Karpas-422 (cell line): ENCODE results near the gene LHX4. TPM values are rescaled to one million over a fixed set of nuclear protein-coding genes. Genes with fewer than 3 reads are reported as not detected.
"Not testable (repeated sequence)": the region's sequence is repeated elsewhere in the genome, so short reads cannot be mapped to it uniquely, and the experiment has no call there.

Experiments
- DNase-seq: peaks from one replicate; pipeline ENCODE4 v3.0.0-alpha.2; 2015
- H2AFZ ChIP-seq: fragments of 200-600 bp; sonication (generic); 2 replicates; pipeline ENCODE4 v1.6.1; 2014; ENCODE audit warnings: antibody characterized with exemption, low read length, mixed read lengths
- H3K27ac ChIP-seq: fragments of 200-600 bp; sonication (generic); 2 replicates; pipeline ENCODE4 v1.5.1; 2014; ENCODE audit warnings: mild to moderate bottlenecking, low read length, moderate library complexity
- H3K27me3 ChIP-seq: fragments of 200-600 bp; sonication (generic); 2 replicates; pipeline ENCODE4 v1.6.1; 2014; ENCODE audit warnings: low read length, mixed read lengths
- H3K36me3 ChIP-seq: fragments of 200-600 bp; sonication (generic); 2 replicates; pipeline ENCODE4 v1.6.1; 2014; ENCODE audit warnings: low read length, mixed read lengths; ENCODE audit not compliant: insufficient read depth
- H3K4me1 ChIP-seq: fragments of 200-600 bp; sonication (generic); 2 replicates; pipeline ENCODE4 v1.6.1; 2014; ENCODE audit warnings: mild to moderate bottlenecking, low read length, mixed read lengths
- H3K4me2 ChIP-seq: fragments of 200-600 bp; sonication (generic); 2 replicates; pipeline ENCODE4 v1.6.1; 2014; ENCODE audit warnings: low read length, low read depth, mild to moderate bottlenecking; ENCODE audit not compliant: poor library complexity, severe bottlenecking
- H3K4me3 ChIP-seq: fragments of 200-600 bp; sonication (generic); 2 replicates; pipeline ENCODE4 v1.5.1; 2014; ENCODE audit warnings: mild to moderate bottlenecking, antibody characterized with exemption, low read length, mixed read lengths
- H3K79me2 ChIP-seq: fragments of 200-600 bp; sonication (generic); 2 replicates; pipeline ENCODE4 v1.6.1; 2014; ENCODE audit warnings: mild to moderate bottlenecking, low read length, mixed read lengths
- H3K9ac ChIP-seq: fragments of 200-600 bp; sonication (generic); 2 replicates; pipeline ENCODE4 v1.6.0; 2014; ENCODE audit warnings: low read length
- H3K9me2 ChIP-seq: fragments of 200-600 bp; sonication (generic), shearing (Covaris generic); replicated peaks from 2 replicates; pipeline ENCODE4 v1.6.0; 2014; ENCODE audit warnings: mild to moderate bottlenecking, low read length, moderate library complexity; ENCODE audit not compliant: insufficient read depth
- H3K9me3 ChIP-seq: fragments of 300-700, 200-600 bp; sonication (generic); 2 replicates; pipeline ENCODE4 v1.6.1; 2014; ENCODE audit warnings: low read length, mixed read lengths
- H4K20me1 ChIP-seq: fragments of 200-600 bp; sonication (generic); 2 replicates; pipeline ENCODE4 v1.6.1; 2014; ENCODE audit warnings: mild to moderate bottlenecking, antibody characterized with exemption, low read length, low read depth; ENCODE audit not compliant: insufficient read depth
- total RNA-seq: library from RNA; depleted of rRNA; stranded (reverse); fragments of >200 nt; shearing (Covaris generic); gene quantifications from 2 replicates; pipeline ENCODE4 v1.2.3, GENCODE V29; 2014; ENCODE audit warnings: low replicate concordance

LHX4 gene
- total RNA-seq, 1 experiment from 2014 or later = not detected

- no peak overlapping the region for H3K9ac ChIP-seq
- H3K4me1 ChIP-seq = no peaks in the 10 kb centered on the region
- no peaks in the 10 kb centered on the region for H3K9me3 ChIP-seq
- H3K9me2 ChIP-seq = no peaks in the 10 kb centered on the region
- DNase-seq = no peak
- no peak overlapping the region for H3K4me2 ChIP-seq
- no peak overlapping the region for H2AFZ ChIP-seq
- no peaks in the 10 kb centered on the region for H4K20me1 ChIP-seq
- no peak overlapping the region for H3K4me3 ChIP-seq
- no peaks in the 10 kb centered on the region for H3K79me2 ChIP-seq
- no peaks in the 10 kb centered on the region for H3K27me3 ChIP-seq
- H3K27ac ChIP-seq = no peak overlapping the region
- H3K36me3 ChIP-seq = no peaks in the 10 kb centered on the region
These were observed 31.0 kb upstream of the LHX4 start for GRCh38 chr1:180199018-180199417.

- no peaks in the 10 kb centered on the region for H4K20me1 ChIP-seq
- H2AFZ ChIP-seq = no peak overlapping the region
- no peaks in the 10 kb centered on the region for H3K27me3 ChIP-seq
- H3K9ac ChIP-seq = no peak overlapping the region
- H3K4me1 ChIP-seq = no peaks in the 10 kb centered on the region
- H3K9me2 ChIP-seq = no peaks in the 10 kb centered on the region
- no peaks in the 10 kb centered on the region for H3K36me3 ChIP-seq
- H3K4me3 ChIP-seq = no peak overlapping the region
- H3K27ac ChIP-seq = no peak overlapping the region
- no peaks in the 10 kb centered on the region for H3K9me3 ChIP-seq
- no peak for DNase-seq
- H3K79me2 ChIP-seq = no peaks in the 10 kb centered on the region
- no peak overlapping the region for H3K4me2 ChIP-seq
These were observed 28.4 kb upstream of the LHX4 start for GRCh38 chr1:180201451-180202200.

- not testable (repeated sequence) for H3K27ac ChIP-seq, H2AFZ ChIP-seq, H3K9ac ChIP-seq, DNase-seq, H3K4me1 ChIP-seq, H3K4me2 ChIP-seq, H3K27me3 ChIP-seq, H3K9me3 ChIP-seq, H3K9me2 ChIP-seq, H3K36me3 ChIP-seq, H3K79me2 ChIP-seq, H3K4me3 ChIP-seq, H4K20me1 ChIP-seq
These were observed 27.5 kb upstream of the LHX4 start for GRCh38 chr1:180202588-180202987.

GRCh38 chr1:180204231-180204630, 25.8 kb upstream of the LHX4 start:
- H3K36me3 ChIP-seq = no peaks in the 10 kb centered on the region
- H3K9me2 ChIP-seq = no peaks in the 10 kb centered on the region
- H3K4me3 ChIP-seq = no peak overlapping the region
- no peak overlapping the region for H3K9ac ChIP-seq
- H3K4me1 ChIP-seq = no peaks in the 10 kb centered on the region
- H3K27me3 ChIP-seq = no peaks in the 10 kb centered on the region
- H3K9me3 ChIP-seq = no peaks in the 10 kb centered on the region
- no peak overlapping the region for H2AFZ ChIP-seq
- no peaks in the 10 kb centered on the region for H4K20me1 ChIP-seq
- DNase-seq = no peak
- no peaks in the 10 kb centered on the region for H3K79me2 ChIP-seq
- no peak overlapping the region for H3K4me2 ChIP-seq
- no peak overlapping the region for H3K27ac ChIP-seq

- DNase-seq = no peak
- Histone ChIP-seq H4K20me1 (no peaks in the 10 kb centered on the region), H3K36me3 (no peaks in the 10 kb centered on the region), H2AFZ (no peak overlapping the region), H3K27me3 (no peaks in the 10 kb centered on the region), H3K27ac (no peak overlapping the region), H3K9me3 (no peaks in the 10 kb centered on the region), H3K79me2 (no peaks in the 10 kb centered on the region), H3K9ac (no peak overlapping the region), H3K4me1 (no peaks in the 10 kb centered on the region), H3K9me2 (no peaks in the 10 kb centered on the region), H3K4me3 (no peak overlapping the region), H3K4me2 (no peak overlapping the region)
These were observed 23.5 kb upstream of the LHX4 start for GRCh38 chr1:180206581-180206980.

- no peak overlapping the region for H2AFZ ChIP-seq
These were observed 21.8 kb upstream of the LHX4 start for GRCh38 chr1:180208264-180208663.

GRCh38 chr1:180210008-180210620, 19.9 kb upstream of the LHX4 start:
- DNase-seq = no peak
- Histone ChIP-seq H3K79me2 (no peaks in the 10 kb centered on the region), H3K9me2 (no peaks in the 10 kb centered on the region), H3K4me1 (no peaks in the 10 kb centered on the region), H3K4me2 (no peak overlapping the region), H3K4me3 (no peak overlapping the region), H4K20me1 (no peaks in the 10 kb centered on the region), H3K36me3 (no peaks in the 10 kb centered on the region), H3K27me3 (no peaks in the 10 kb centered on the region), H3K9ac (no peak overlapping the region), H3K27ac (no peak overlapping the region), H3K9me3 (no peaks in the 10 kb centered on the region), H2AFZ (no peak overlapping the region)

More at GRCh38 chr1:180208264-180208663, 21.8 kb upstream of the LHX4 start:
- no peaks in the 10 kb centered on the region for H3K27me3 ChIP-seq
- no peak overlapping the region for H3K27ac ChIP-seq
- H3K4me3 ChIP-seq = no peak overlapping the region
- H3K36me3 ChIP-seq = no peaks in the 10 kb centered on the region
- H3K9me3 ChIP-seq = no peaks in the 10 kb centered on the region
- no peak overlapping the region for H3K9ac ChIP-seq
- H3K4me2 ChIP-seq = no peak overlapping the region
- no peaks in the 10 kb centered on the region for H3K79me2 ChIP-seq
- DNase-seq = no peak
- no peaks in the 10 kb centered on the region for H4K20me1 ChIP-seq
- no peaks in the 10 kb centered on the region for H3K4me1 ChIP-seq
- no peaks in the 10 kb centered on the region for H3K9me2 ChIP-seq

- no peak for DNase-seq
- Histone ChIP-seq H3K79me2 (no peaks in the 10 kb centered on the region), H3K4me3 (no peak overlapping the region), H3K9ac (no peak overlapping the region), H4K20me1 (no peaks in the 10 kb centered on the region), H3K4me1 (no peaks in the 10 kb centered on the region), H3K27me3 (no peaks in the 10 kb centered on the region), H3K9me2 (no peaks in the 10 kb centered on the region), H3K27ac (no peak overlapping the region), H2AFZ (no peak overlapping the region), H3K36me3 (no peaks in the 10 kb centered on the region), H3K4me2 (no peak overlapping the region), H3K9me3 (no peaks in the 10 kb centered on the region)
These were observed 18.8 kb upstream of the LHX4 start for GRCh38 chr1:180211156-180211859.
